BE2C (cell line): ENCODE data around the gene SGPP2.

Experiments
- DNase-seq: peaks from one replicate; pipeline ENCODE4 v3.0.0-alpha.2; 2020
- H3K27me3 ChIP-seq: fragments of 250-450 bp; sonication (Bioruptor Pico); 2 replicates; pipeline ENCODE4 v1.5.1; 2020; ENCODE audit warnings: mild to moderate bottlenecking
- H3K36me3 ChIP-seq: fragments of 250-450 bp; sonication (Bioruptor Pico); 2 replicates; pipeline ENCODE4 v1.5.1; 2020; ENCODE audit warnings: mild to moderate bottlenecking
- H3K4me1 ChIP-seq: fragments of 250-450 bp; sonication (Bioruptor Pico); 2 replicates; pipeline ENCODE4 v1.5.1; 2020
- H3K4me3 ChIP-seq: 2 replicates; pipeline ENCODE4 v1.5.1; 2011; ENCODE audit warnings: low read depth, low read length
- H3K9me3 ChIP-seq: fragments of 250-450 bp; sonication (Bioruptor Pico); 2 replicates; pipeline ENCODE4 v1.5.1; 2020
- CTCF ChIP-seq: IDR thresholded peaks from 2 replicates; pipeline ENCODE4 v1.5.1; 2012; ENCODE audit warnings: mild to moderate bottlenecking, low read depth, low read length

SGPP2 gene

GRCh38 chr2:222423632-222424275 is 589 bp upstream of the SGPP2 start:
- peak; percentile 14 for DNase-seq
- peaks cover 14% of the 10 kb centered on the region for H3K4me1 ChIP-seq
- TF ChIP-seq CTCF = no peak
- H3K36me3 ChIP-seq = no peaks in the 10 kb centered on the region; the same call in 1 of the 2 replicates
- H3K9me3 ChIP-seq = no peaks in the 10 kb centered on the region
- peak overlapping the region; percentile 51; the same call in 1 of the 2 replicates for H3K4me3 ChIP-seq
- H3K27me3 ChIP-seq = peaks cover 14% of the 10 kb centered on the region; the same call in 1 of the 2 replicates

DNA sequence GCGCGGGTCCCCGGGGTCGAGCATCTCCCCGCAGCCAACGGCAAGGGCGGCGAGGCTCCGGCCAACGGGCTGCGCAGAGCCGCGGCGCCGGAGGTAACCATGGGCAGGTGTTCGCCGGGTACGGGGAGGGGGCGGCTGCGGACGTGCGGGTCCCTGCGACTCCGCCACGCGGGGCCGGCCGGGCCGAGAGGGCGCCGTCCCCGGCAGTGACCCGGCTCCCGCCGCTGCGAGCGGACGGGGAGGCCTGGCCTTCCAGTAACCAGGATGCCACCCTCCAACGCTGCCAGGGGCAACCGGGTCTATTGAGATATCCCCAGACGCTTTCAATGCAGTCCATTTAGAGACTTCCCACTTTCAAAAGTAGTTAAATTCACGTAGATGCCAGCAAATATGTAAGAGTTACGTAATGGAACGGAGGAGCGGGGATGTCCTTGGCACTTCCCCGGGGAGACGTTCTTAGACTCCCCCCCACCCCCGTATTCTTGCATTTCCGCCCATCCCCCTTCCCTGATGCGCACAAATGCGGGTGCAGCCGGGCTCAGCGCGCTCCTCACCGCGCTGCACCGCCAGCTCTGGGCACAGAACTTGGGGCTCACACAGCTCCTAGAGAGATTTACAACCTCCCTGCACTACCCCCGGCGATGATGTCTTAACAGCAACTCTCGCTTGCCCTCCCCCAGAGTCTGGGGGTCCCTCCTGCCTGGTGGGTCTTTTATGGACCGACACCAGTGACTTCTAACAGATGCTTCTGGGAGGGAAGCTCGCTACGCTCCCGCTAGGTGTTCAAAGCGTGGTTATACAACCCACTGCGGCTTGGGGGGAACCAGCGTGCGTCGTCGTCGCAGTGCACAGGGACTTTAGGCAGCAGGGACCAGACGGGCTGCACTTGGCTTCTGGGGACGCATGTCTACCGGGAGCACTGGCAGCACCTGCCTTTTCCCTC is 657 bp downstream of the SGPP2 start:
- no peak for DNase-seq
- H3K4me3 ChIP-seq = peak overlapping the region; percentile 51
- H3K27me3 ChIP-seq = peaks cover 14% of the 10 kb centered on the region; the same call in 1 of the 2 replicates
- TF ChIP-seq CTCF = no peak
- H3K36me3 ChIP-seq = no peaks in the 10 kb centered on the region; the same call in 1 of the 2 replicates
- H3K9me3 ChIP-seq = no peaks in the 10 kb centered on the region; the same call in 1 of the 2 replicates
- peaks cover 14% of the 10 kb centered on the region for H3K4me1 ChIP-seq

- DNase-seq = no peak
- no peaks in the 10 kb centered on the region; the same call in 1 of the 2 replicates for H3K9me3 ChIP-seq
- no peaks in the 10 kb centered on the region; the same call in 1 of the 2 replicates for H3K36me3 ChIP-seq
- H3K4me3 ChIP-seq = no peak overlapping the region
- TF ChIP-seq CTCF = no peak
- peaks cover 8% of the 10 kb centered on the region for H3K4me1 ChIP-seq
- H3K27me3 ChIP-seq = peaks cover 14% of the 10 kb centered on the region; the same call in 1 of the 2 replicates
Measured at GRCh38 chr2:222427646-222428301, 3.4 kb downstream of the SGPP2 start.

GRCh38 chr2:222430071-222430470 is 5.7 kb downstream of the SGPP2 start:
- Histone ChIP-seq H3K4me3 (no peak overlapping the region), H3K9me3 (no peaks in the 10 kb centered on the region; the same call in 1 of the 2 replicates), H3K4me1 (peaks cover 8% of the 10 kb centered on the region), H3K36me3 (no peaks in the 10 kb centered on the region; the same call in 1 of the 2 replicates), H3K27me3 (no peaks in the 10 kb centered on the region)
- DNase-seq = no peak
- TF ChIP-seq CTCF = no peak

GRCh38 chr2:222430681-222431080 is 6.3 kb downstream of the SGPP2 start:
- Histone ChIP-seq H3K4me3 (no peak overlapping the region), H3K9me3 (no peaks in the 10 kb centered on the region; the same call in 1 of the 2 replicates), H3K4me1 (peaks cover 8% of the 10 kb centered on the region), H3K36me3 (no peaks in the 10 kb centered on the region; the same call in 1 of the 2 replicates), H3K27me3 (no peaks in the 10 kb centered on the region)
- DNase-seq = no peak
- no peak for TF ChIP-seq CTCF
